ENCODE data around the gene FKBP7. TPM values are rescaled to one million over a fixed set of nuclear protein-coding genes. Genes with fewer than 3 reads are reported as not detected.

The FKBP7 gene
- total and polyA plus RNA-seq, 2 of the 13 experiments (the other 11 are each of a cell fraction or from before 2014, with no cell fraction given): 12.4 to 14.8 TPM

- TF ChIP-seq ZNF781 (CRISPR knock-in tag; IDR thresholded peaks at IDR 0.05; ENCODE audit: borderline replicate concordance, not compliant biosample characterization): no peak
- no peak for TF ChIP-seq EHMT2 (IDR thresholded peaks at IDR 0.05; ENCODE audit: borderline replicate concordance, low read depth, low read length)
- TF ChIP-seq RELA (CRISPR knock-in tag; IDR thresholded peaks at IDR 0.05): 0 out of 2 replicates have a peak, but pooled peaks have one; percentile 3
- 0 out of 2 replicates have a peak, but pooled peaks have one; percentile 37 for TF ChIP-seq ZNF512B (CRISPR knock-in tag; IDR thresholded peaks at IDR 0.05; ENCODE audit: borderline replicate concordance)
- TF ChIP-seq CREB1 (IDR thresholded peaks at IDR 0.05): peak; percentile 43
- no peak for TF ChIP-seq CREB1 (CRISPR knock-in tag; IDR thresholded peaks at IDR 0.05)
- TF ChIP-seq NAIF1 (CRISPR knock-in tag; IDR thresholded peaks at IDR 0.05; ENCODE audit: borderline replicate concordance): no peak; the same call in none of the 2 replicates
- TF ChIP-seq ZNF256 (CRISPR knock-in tag; conservative IDR thresholded peaks at IDR 0.05): peak; percentile 90; the same call in 1 of the 2 replicates
- 0 out of 2 replicates have a peak, but pooled peaks have one; percentile 21 for TF ChIP-seq ZNF557 (CRISPR knock-in tag; IDR thresholded peaks at IDR 0.05)
- TF ChIP-seq HMGXB3 (CRISPR knock-in tag; IDR thresholded peaks at IDR 0.05; ENCODE audit: borderline replicate concordance): peak; percentile 70; the same call in 1 of the 2 replicates
- peak in 1 of 2 experiments; percentile 63; a peak in 2 of 4 replicates for TF ChIP-seq ATF4 (CRISPR knock-in tag; IDR thresholded peaks at IDR 0.05)
- no peak for TF ChIP-seq ZFP36 (IDR thresholded peaks at IDR 0.05; ENCODE audit: borderline replicate concordance, low read depth, low read length, partially characterized antibody)
- TF ChIP-seq ZBTB33 (CRISPR knock-in tag; IDR thresholded peaks at IDR 0.05): no peak
- TF ChIP-seq ZNF136 (CRISPR knock-in tag; IDR thresholded peaks at IDR 0.05; ENCODE audit: low read depth): no peak; the same call in 1 of the 2 replicates
- peak; percentile 98 for TF ChIP-seq DMAP1 (CRISPR knock-in tag; IDR thresholded peaks at IDR 0.05)
- no peak for TF ChIP-seq NBN (conservative IDR thresholded peaks at IDR 0.05)
- TF ChIP-seq ZNF264 (CRISPR knock-in tag; IDR thresholded peaks at IDR 0.05): peak; percentile 93
Observed at GRCh38 chr2:178450774-178451525, 27.4 kb downstream of the FKBP7 start, which contains the start of the genes PJVK and PRKRA (continued).
